ENCODE measurements around the gene YEATS2.

- peak; percentile 81 for TF ChIP-seq CTCF (conservative IDR thresholded peaks at IDR 0.05; ENCODE audit: low read length)
- no peak for TF ChIP-seq EZH2phosphoT487 (IDR thresholded peaks at IDR 0.05; ENCODE audit: borderline replicate concordance)
Observed at GRCh38 chr3:183766745-183767606, 69.4 kb downstream of the YEATS2 start.

Data from Loucy (cell line).